Vagina (tissue), 2 donors: ENCODE data around the gene RUNX2. TPM values are rescaled to one million over a fixed set of nuclear protein-coding genes. Genes with fewer than 3 reads are reported as not detected.
A peak's percentile ranks its signal among the peaks of the same experiment; 100 is the strongest.

Source experiments
- DNase-seq, 2 donors: peaks; one replicate each; pipeline ENCODE4 v3.0.0-alpha.2; 2017; ENCODE audit errors: extremely low spot score in 2 of 2
- H3K27ac ChIP-seq: fragments of 200-600 bp; sonication (generic); one replicate; pipeline ENCODE4 v1.5.1; 2019
- H3K27me3 ChIP-seq: fragments of 200-600 bp; sonication (generic); one replicate; pipeline ENCODE4 v1.5.1; 2019
- H3K36me3 ChIP-seq, 2 donors: fragments of 200-600 bp; sonication (generic); one replicate each; pipeline ENCODE4 v1.5.1; 2017 to 2019
- H3K4me1 ChIP-seq: fragments of 200-600 bp; sonication (generic); one replicate; pipeline ENCODE4 v1.5.1; 2019
- H3K4me3 ChIP-seq, 2 donors: fragments of 200-600 bp; sonication (generic); 1 replicate in 1 of 2; 2 replicates in 1 of 2; pipeline ENCODE4 v1.5.1; 2016 to 2019
- H3K9me3 ChIP-seq: fragments of 200-600 bp; sonication (generic); one replicate; pipeline ENCODE4 v1.5.1; 2019
- POLR2A ChIP-seq, 2 donors: fragments of 450-650 bp; IDR thresholded peaks; one replicate each; pipeline ENCODE4 v1.6.1; 2017; ENCODE audit warnings: antibody characterized with exemption in 2 of 2, mild to moderate bottlenecking in 2 of 2, moderate library complexity in 2 of 2
- POLR2AphosphoS5 ChIP-seq, 2 donors: sonication (generic); formaldehyde crosslinking; IDR thresholded peaks; one replicate each; pipeline ENCODE4 v1.9.0; 2017; ENCODE audit warnings: antibody characterized with exemption in 2 of 2, mild to moderate bottlenecking in 2 of 2, low read depth in 1 of 2; ENCODE audit not compliant: insufficient read depth in 1 of 2
- intact Hi-C: fragments of 100-400 bp; cut with DNase I; formaldehyde crosslinking; loops from one replicate; pipeline ENCODE4 v1.15.1; 2023
- total RNA-seq: library from RNA; depleted of rRNA; stranded (reverse); fragments of >200 nt; gene quantifications from one replicate; pipeline ENCODE4 v1.2.3, GENCODE V29; 2016
- TF ChIP-seq, protein P1 (sequence below), 3 experiments: fragments of 450-650 bp in 2 of 3; fragments of 200-600 bp in 1 of 3; sonication (generic) in 1 of 3; IDR thresholded peaks; one replicate each; pipeline ENCODE4 v1.5.1; 2017 to 2019; ENCODE audit warnings: antibody characterized with exemption in 3 of 3, mild to moderate bottlenecking in 2 of 3, moderate library complexity in 2 of 3

The RUNX2 gene
- total RNA-seq, 1 donor from 2014 or later: 13.0 TPM

DNA sequence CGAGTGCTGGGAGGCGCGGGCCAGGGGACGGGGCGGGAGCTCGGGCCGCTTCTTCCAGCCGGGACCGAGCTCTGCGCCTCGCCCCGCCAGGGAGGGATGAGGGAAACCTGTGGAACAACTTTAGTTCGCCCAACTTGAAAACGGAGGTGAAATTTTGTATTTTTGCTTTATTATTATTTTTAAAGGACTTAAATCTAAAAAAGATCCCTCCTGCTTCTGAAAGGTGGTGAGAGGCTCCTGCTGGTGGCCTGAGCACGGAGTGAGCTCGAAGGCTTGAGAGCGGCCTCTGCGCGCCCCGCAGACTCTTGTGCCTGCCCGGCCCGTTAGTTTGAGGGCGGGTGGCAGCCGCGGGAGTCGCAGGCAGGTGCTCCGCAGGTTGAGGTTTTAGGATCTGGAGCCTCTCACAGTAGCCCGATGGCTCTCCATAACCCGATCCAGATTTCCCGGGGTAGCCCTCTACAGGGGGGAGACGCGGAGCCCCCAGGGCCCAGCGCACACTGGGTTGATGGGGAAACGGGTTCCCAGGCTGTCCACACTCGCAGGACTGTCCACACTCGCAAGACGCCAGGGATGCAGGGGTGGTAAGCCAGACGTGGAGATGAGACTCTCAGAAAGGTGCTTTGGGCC is 95.8 kb downstream of the RUNX2 start:
- Histone ChIP-seq H3K4me3 (peak overlapping the region; percentile 69 to 75), H3K27ac (peak overlapping the region; percentile 88), H3K36me3 (no peaks in the 10 kb centered on the region), H3K9me3 (no peaks in the 10 kb centered on the region), H3K4me1 (peaks cover 43% of the 10 kb centered on the region), H3K27me3 (no peaks in the 10 kb centered on the region)
- TF ChIP-seq, protein P1, sequence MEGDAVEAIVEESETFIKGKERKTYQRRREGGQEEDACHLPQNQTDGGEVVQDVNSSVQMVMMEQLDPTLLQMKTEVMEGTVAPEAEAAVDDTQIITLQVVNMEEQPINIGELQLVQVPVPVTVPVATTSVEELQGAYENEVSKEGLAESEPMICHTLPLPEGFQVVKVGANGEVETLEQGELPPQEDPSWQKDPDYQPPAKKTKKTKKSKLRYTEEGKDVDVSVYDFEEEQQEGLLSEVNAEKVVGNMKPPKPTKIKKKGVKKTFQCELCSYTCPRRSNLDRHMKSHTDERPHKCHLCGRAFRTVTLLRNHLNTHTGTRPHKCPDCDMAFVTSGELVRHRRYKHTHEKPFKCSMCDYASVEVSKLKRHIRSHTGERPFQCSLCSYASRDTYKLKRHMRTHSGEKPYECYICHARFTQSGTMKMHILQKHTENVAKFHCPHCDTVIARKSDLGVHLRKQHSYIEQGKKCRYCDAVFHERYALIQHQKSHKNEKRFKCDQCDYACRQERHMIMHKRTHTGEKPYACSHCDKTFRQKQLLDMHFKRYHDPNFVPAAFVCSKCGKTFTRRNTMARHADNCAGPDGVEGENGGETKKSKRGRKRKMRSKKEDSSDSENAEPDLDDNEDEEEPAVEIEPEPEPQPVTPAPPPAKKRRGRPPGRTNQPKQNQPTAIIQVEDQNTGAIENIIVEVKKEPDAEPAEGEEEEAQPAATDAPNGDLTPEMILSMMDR (IDR thresholded peaks at IDR 0.05): no peak
- no peak for TF ChIP-seq POLR2AphosphoS5 (IDR thresholded peaks at IDR 0.05; ENCODE audit: insufficient read depth in 1 of 2, low read depth in 1 of 2)
- no peak for TF ChIP-seq POLR2A (IDR thresholded peaks at IDR 0.05)
- intact Hi-C loops: no loop called here
- DNase-seq: no peak

DNA sequence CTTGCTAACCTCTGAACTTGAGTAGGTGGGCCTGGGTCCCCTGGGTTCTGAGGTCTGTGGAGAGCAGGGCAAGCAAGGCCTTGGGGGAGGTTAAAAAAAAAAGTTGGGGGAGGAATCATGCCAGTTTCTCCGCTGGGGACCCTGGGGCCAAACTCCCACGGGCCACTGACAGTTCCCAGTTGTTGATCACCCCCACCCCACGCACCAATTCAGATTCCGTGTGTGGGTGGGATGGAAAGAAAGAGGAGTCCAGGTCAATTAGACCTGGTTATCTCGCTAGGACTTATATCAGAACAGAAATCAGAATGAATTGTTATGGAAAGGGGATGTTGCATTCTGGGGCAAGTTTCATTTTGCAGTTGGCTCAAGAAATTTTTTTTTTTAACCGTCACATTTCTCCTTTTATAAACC is 96.3 kb downstream of the RUNX2 start:
- no peaks in the 10 kb centered on the region for H3K36me3 ChIP-seq
- no peaks in the 10 kb centered on the region for H3K9me3 ChIP-seq
- no peak for TF ChIP-seq POLR2AphosphoS5 (IDR thresholded peaks at IDR 0.05; ENCODE audit: insufficient read depth in 1 of 2, low read depth in 1 of 2)
- TF ChIP-seq, protein P1 (IDR thresholded peaks at IDR 0.05): no peak
- H3K27me3 ChIP-seq: no peaks in the 10 kb centered on the region
- no peak for DNase-seq
- peaks cover 40% of the 10 kb centered on the region for H3K4me1 ChIP-seq
- intact Hi-C loops: no loop called here
- peak overlapping the region; percentile 88 for H3K27ac ChIP-seq
- peak overlapping the region; percentile 69 to 75 for H3K4me3 ChIP-seq

DNA sequence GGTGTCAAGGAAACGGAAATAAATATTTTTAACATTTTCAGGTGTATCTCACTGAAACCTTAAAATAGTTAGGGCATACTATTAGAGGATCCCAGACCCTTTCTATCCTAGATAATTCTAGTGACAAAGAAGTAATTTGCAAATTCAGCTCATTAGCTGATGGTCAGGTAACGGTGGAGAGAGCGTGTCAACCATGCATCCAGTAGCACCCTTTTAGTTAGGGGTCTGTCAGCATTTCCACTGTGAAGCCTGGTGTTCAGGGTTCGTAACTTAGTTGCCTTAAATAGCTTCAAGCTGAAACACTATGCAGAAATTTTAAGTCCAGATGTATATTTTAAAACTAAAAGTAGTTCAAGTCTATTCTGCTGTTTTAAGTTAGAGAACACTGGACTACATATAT is 98.1 kb downstream of the RUNX2 start:
- intact Hi-C loops: no loop called here
- no peaks in the 10 kb centered on the region for H3K36me3 ChIP-seq
- TF ChIP-seq POLR2AphosphoS5 (IDR thresholded peaks at IDR 0.05; ENCODE audit: insufficient read depth in 1 of 2, low read depth in 1 of 2) (no peak), POLR2A (IDR thresholded peaks at IDR 0.05) (no peak)
- TF ChIP-seq, protein P1 (IDR thresholded peaks at IDR 0.05): no peak
- DNase-seq: no peak
- peaks cover 22% of the 10 kb centered on the region for H3K4me1 ChIP-seq
- H3K27me3 ChIP-seq: no peaks in the 10 kb centered on the region
- H3K4me3 ChIP-seq: no peak overlapping the region
- no peaks in the 10 kb centered on the region for H3K9me3 ChIP-seq
- no peak overlapping the region for H3K27ac ChIP-seq

DNA sequence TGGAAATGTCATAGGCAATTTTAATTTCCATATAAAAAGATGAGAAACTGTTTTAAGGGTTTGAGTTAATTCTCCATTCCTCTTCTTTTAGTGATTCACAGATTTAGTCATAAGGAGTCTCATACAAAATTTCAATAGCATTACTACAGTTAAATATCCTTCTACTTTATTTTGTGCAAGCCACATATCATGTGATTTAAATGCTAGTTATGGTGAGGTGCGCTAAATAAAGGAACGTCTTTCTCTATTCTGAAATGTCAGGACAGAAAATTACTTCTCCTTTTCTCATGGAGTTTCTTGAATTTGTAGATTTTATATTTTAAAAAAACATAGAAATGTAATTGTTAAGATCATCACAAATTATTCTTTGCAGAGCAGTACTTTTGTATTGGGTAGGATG is 99.6 kb downstream of the RUNX2 start:
- Histone ChIP-seq H3K9me3 (no peaks in the 10 kb centered on the region), H3K4me1 (peaks cover 18% of the 10 kb centered on the region), H3K27me3 (no peaks in the 10 kb centered on the region), H3K27ac (no peak overlapping the region), H3K36me3 (no peaks in the 10 kb centered on the region), H3K4me3 (no peak overlapping the region)
- TF ChIP-seq, protein P1 (IDR thresholded peaks at IDR 0.05): no peak
- TF ChIP-seq POLR2AphosphoS5 (IDR thresholded peaks at IDR 0.05; ENCODE audit: insufficient read depth in 1 of 2, low read depth in 1 of 2) (no peak), POLR2A (IDR thresholded peaks at IDR 0.05) (no peak)
- no peak for DNase-seq
- intact Hi-C loops: no loop called here

DNA sequence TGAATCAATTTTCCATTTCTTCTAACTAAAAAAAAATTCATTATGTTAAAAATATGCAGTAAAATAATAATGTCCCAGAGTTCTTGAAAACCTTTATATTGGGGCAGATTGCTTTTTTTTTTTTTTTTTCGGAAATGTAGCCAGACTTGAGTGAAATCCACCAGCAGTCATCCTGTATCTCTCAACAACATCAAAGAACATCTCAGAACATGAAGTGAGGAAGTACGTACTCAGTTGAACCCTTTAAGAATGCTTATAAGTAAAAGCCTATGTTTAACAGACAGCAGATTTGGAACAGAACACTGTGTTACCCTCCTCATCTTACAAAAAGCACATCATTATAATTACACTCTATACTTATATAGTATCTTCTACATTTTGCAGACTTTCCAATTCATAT is 100.6 kb downstream of the RUNX2 start:
- TF ChIP-seq, protein P1 (IDR thresholded peaks at IDR 0.05): no peak
- TF ChIP-seq POLR2AphosphoS5 (IDR thresholded peaks at IDR 0.05; ENCODE audit: insufficient read depth in 1 of 2, low read depth in 1 of 2) (no peak), POLR2A (IDR thresholded peaks at IDR 0.05) (no peak)
- Histone ChIP-seq H3K27ac (no peak overlapping the region), H3K4me3 (no peak overlapping the region), H3K4me1 (peaks cover 18% of the 10 kb centered on the region), H3K27me3 (no peaks in the 10 kb centered on the region), H3K9me3 (no peaks in the 10 kb centered on the region), H3K36me3 (no peaks in the 10 kb centered on the region)
- intact Hi-C loops: no loop called here
- no peak for DNase-seq
